Neural progenitor cell (in vitro differentiated cells): ENCODE results near the gene SLC1A1. TPM values are rescaled to one million over a fixed set of nuclear protein-coding genes. Genes with fewer than 3 reads are reported as not detected.

Source experiments
- DNase-seq: peaks from one replicate; pipeline ENCODE4 v3.0.0-alpha.2; 2016; ENCODE audit warnings: low spot score
- H2AFZ ChIP-seq: fragments of 200-600 bp; sonication (generic); replicated peaks from 2 replicates; pipeline ENCODE4 v1.6.1; 2016; ENCODE audit warnings: antibody characterized with exemption
- H3F3A ChIP-seq: fragments of 200-600 bp; sonication (generic); 2 replicates; pipeline ENCODE4 v1.6.1; 2016; ENCODE audit warnings: antibody characterized with exemption, low read depth
- H3K27ac ChIP-seq: fragments of 200-600 bp; sonication (generic); 2 replicates; pipeline ENCODE4 v1.5.1; 2016; ENCODE audit warnings: mild to moderate bottlenecking
- H3K27me3 ChIP-seq: fragments of 200-600 bp; sonication (generic); 2 replicates; pipeline ENCODE4 v1.6.1; 2016; ENCODE audit warnings: mild to moderate bottlenecking, moderate library complexity
- H3K36me3 ChIP-seq: fragments of 200-600 bp; sonication (generic); 2 replicates; pipeline ENCODE4 v1.5.1; 2016
- H3K4me1 ChIP-seq: fragments of 200-600 bp; sonication (generic); 2 replicates; pipeline ENCODE4 v1.6.1; 2016; ENCODE audit warnings: mixed run types
- H3K4me2 ChIP-seq: fragments of 200-600 bp; sonication (generic); 2 replicates; pipeline ENCODE4 v1.6.1; 2016
- H3K4me3 ChIP-seq: fragments of 200-600 bp; sonication (generic); 2 replicates; pipeline ENCODE4 v1.5.1; 2016
- H3K79me2 ChIP-seq: fragments of 200-600 bp; sonication (generic); 2 replicates; pipeline ENCODE4 v1.6.1; 2016; ENCODE audit warnings: low read depth
- H3K9ac ChIP-seq: fragments of 200-600 bp; sonication (generic); 2 replicates; pipeline ENCODE4 v1.6.1; 2016
- H3K9me3 ChIP-seq: fragments of 200-600 bp; sonication (generic); 2 replicates; pipeline ENCODE4 v1.5.1; 2016; ENCODE audit warnings: low read depth
- H4K20me1 ChIP-seq: fragments of 200-600 bp; sonication (generic); 2 replicates; pipeline ENCODE4 v1.6.1; 2016; ENCODE audit warnings: low read depth
- H3K27ac Mint-ChIP-seq: 3 replicates; pipeline ENCODE4 v1.8.0; 2021; ENCODE audit warnings: mixed read lengths
- H3K27me3 Mint-ChIP-seq: 2 replicates; pipeline ENCODE4 v1.8.0; 2022; ENCODE audit warnings: low read depth, mild to moderate bottlenecking, inconsistent platforms, moderate library complexity, mixed read lengths; ENCODE audit not compliant: insufficient read depth
- H3K36me3 Mint-ChIP-seq: 3 replicates; pipeline ENCODE4 v1.8.0; 2021; ENCODE audit warnings: mixed read lengths
- H3K4me1 Mint-ChIP-seq: 3 replicates; pipeline ENCODE4 v1.8.0; 2021; ENCODE audit warnings: mixed read lengths
- H3K4me3 Mint-ChIP-seq: 3 replicates; pipeline ENCODE4 v1.8.0; 2021; ENCODE audit warnings: mild to moderate bottlenecking, moderate library complexity, mixed read lengths
- H3K9me3 Mint-ChIP-seq: 3 replicates; pipeline ENCODE4 v1.8.0; 2020; ENCODE audit warnings: mixed read lengths
- CTCF ChIP-seq: fragments of 200-600 bp; sonication (generic); IDR thresholded peaks from 2 replicates; pipeline ENCODE4 v1.5.1; 2017; ENCODE audit warnings: antibody characterized with exemption, mild to moderate bottlenecking
- EZH2 ChIP-seq: fragments of 200-600 bp; sonication (generic); IDR thresholded peaks from 2 replicates; pipeline ENCODE4 v1.6.1; 2017; ENCODE audit warnings: antibody characterized with exemption, mild to moderate bottlenecking, moderate library complexity
- EZH2phosphoT487 ChIP-seq: fragments of 200-600 bp; sonication (generic); IDR thresholded peaks from 2 replicates; pipeline ENCODE4 v1.6.1; 2017; ENCODE audit warnings: antibody characterized with exemption
- total RNA-seq: library from RNA; depleted of rRNA; stranded (reverse); fragments of >200 nt; gene quantifications from 2 replicates; pipeline ENCODE4 v1.2.3, GENCODE V29; 2015; ENCODE audit warnings: low replicate concordance

The SLC1A1 gene
- total RNA-seq, 1 donor from 2014 or later: 16.2 TPM

DNA sequence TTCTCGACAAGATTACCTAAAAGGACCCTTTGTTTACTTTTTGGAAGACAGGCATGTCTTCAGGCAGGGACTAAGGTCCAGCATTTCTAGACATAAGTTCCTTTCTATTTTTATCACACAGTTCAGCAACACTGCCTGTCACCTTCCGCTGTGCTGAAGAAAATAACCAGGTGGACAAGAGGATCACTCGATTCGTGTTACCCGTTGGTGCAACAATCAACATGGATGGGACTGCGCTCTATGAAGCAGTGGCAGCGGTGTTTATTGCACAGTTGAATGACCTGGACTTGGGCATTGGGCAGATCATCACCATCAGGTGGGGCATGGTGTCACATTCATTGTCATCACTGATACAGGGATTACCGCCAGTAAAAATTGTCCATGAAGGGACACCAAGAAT lies 86.2 kb downstream of the SLC1A1 start:
- Histone ChIP-seq H3K36me3 (no peaks in the 10 kb centered on the region), H3F3A (no peaks in the 10 kb centered on the region), H3K9ac (no peak overlapping the region), H3K9me3 (no peaks in the 10 kb centered on the region), H3K79me2 (no peaks in the 10 kb centered on the region), H3K4me2 (no peak overlapping the region), H3K27me3 (no peaks in the 10 kb centered on the region), H3K27ac (no peak overlapping the region), H3K4me1 (no peaks in the 10 kb centered on the region), H3K4me3 (no peak overlapping the region), H4K20me1 (no peaks in the 10 kb centered on the region), H2AFZ (no peak overlapping the region)
- H3K36me3 Mint-ChIP-seq: no peaks in the 10 kb centered on the region
- H3K9me3 Mint-ChIP-seq: no peaks in the 10 kb centered on the region
- no peak for DNase-seq
- H3K27ac Mint-ChIP-seq: no peak overlapping the region
- TF ChIP-seq EZH2: no peak
- H3K4me3 Mint-ChIP-seq: no peak overlapping the region
- H3K4me1 Mint-ChIP-seq: peaks cover 11% of the 10 kb centered on the region
- peaks cover 2% of the 10 kb centered on the region for H3K27me3 Mint-ChIP-seq

GRCh38 chr9:4579001-4579400 lies 88.7 kb downstream of the SLC1A1 start:
- TF ChIP-seq CTCF: no peak
- TF ChIP-seq EZH2phosphoT487: no peak
- TF ChIP-seq EZH2: no peak
- H3K27me3 ChIP-seq: no peaks in the 10 kb centered on the region
- no peak overlapping the region for H3K4me3 ChIP-seq
- H2AFZ ChIP-seq: no peak overlapping the region
- H3K9me3 ChIP-seq: no peaks in the 10 kb centered on the region
- no peak for DNase-seq
- no peaks in the 10 kb centered on the region for H3F3A ChIP-seq
- no peak overlapping the region for H3K4me3 Mint-ChIP-seq
- H3K36me3 Mint-ChIP-seq: no peaks in the 10 kb centered on the region
- H3K79me2 ChIP-seq: no peaks in the 10 kb centered on the region
- H3K4me1 ChIP-seq: no peaks in the 10 kb centered on the region
- H3K27ac Mint-ChIP-seq: no peak overlapping the region
- no peaks in the 10 kb centered on the region for H3K36me3 ChIP-seq
- H4K20me1 ChIP-seq: no peaks in the 10 kb centered on the region
- H3K27me3 Mint-ChIP-seq: peaks cover 6% of the 10 kb centered on the region
- no peak overlapping the region for H3K9ac ChIP-seq
- H3K4me2 ChIP-seq: no peak overlapping the region
- no peak overlapping the region for H3K27ac ChIP-seq
- no peaks in the 10 kb centered on the region for H3K9me3 Mint-ChIP-seq
- peaks cover 8% of the 10 kb centered on the region for H3K4me1 Mint-ChIP-seq

DNA sequence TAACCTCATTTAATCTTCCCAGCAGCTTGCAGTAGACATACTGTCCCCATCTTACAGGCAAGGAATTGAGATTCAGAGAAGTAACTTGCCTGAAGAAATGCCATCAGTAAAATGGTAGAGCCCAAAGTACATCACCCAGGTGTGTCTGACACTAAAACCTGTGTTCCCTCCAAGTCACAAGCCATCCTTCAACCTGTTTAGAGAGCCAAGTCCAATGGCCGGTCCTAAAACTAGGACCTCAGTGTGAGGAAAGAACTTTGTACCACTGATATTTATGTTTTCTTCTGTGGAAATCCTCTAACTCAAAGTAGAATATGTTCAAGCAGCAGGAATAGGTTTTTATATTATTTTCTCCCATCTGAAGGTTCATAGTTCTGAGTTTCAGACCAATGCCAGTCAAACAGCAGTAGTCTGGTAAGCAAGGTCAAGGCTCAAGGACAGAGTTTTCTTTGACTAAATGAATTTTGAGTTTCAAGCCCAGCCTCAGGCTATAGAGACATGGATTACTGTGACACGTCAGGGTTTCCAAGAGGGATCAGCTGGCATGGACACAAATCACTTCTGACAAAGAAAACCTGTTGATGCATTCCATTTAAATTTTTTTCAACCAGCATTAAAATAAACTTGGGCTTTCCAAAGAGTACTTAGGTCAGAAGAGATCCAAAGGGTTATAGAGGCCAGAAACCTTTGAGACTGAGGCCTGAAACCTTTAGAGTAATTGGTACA lies 90.9 kb downstream of the SLC1A1 start:
- H4K20me1 ChIP-seq: no peaks in the 10 kb centered on the region
- TF ChIP-seq EZH2phosphoT487 (no peak), EZH2 (no peak), CTCF (no peak)
- Mint-ChIP-seq H3K4me1 (peaks cover 5% of the 10 kb centered on the region), H3K27me3 (peaks cover 6% of the 10 kb centered on the region), H3K27ac (no peak overlapping the region), H3K9me3 (no peaks in the 10 kb centered on the region), H3K4me3 (no peak overlapping the region), H3K36me3 (no peaks in the 10 kb centered on the region)
- no peaks in the 10 kb centered on the region for H3K79me2 ChIP-seq
- no peaks in the 10 kb centered on the region for H3K36me3 ChIP-seq
- no peaks in the 10 kb centered on the region for H3K9me3 ChIP-seq
- no peaks in the 10 kb centered on the region for H3K27me3 ChIP-seq
- H3K9ac ChIP-seq: no peak overlapping the region
- H3F3A ChIP-seq: no peaks in the 10 kb centered on the region
- H2AFZ ChIP-seq: no peak overlapping the region
- H3K4me1 ChIP-seq: no peaks in the 10 kb centered on the region
- no peak for DNase-seq
- H3K27ac ChIP-seq: no peak overlapping the region
- H3K4me2 ChIP-seq: no peak overlapping the region
- no peak overlapping the region for H3K4me3 ChIP-seq

- no peaks in the 10 kb centered on the region for H3F3A ChIP-seq
- H3K27me3 Mint-ChIP-seq: peaks cover 6% of the 10 kb centered on the region
- TF ChIP-seq EZH2phosphoT487: no peak
- no peak for TF ChIP-seq CTCF
- no peak for TF ChIP-seq EZH2
- H3K79me2 ChIP-seq: no peaks in the 10 kb centered on the region
- H3K9me3 ChIP-seq: no peaks in the 10 kb centered on the region
- no peak overlapping the region for H3K9ac ChIP-seq
- H3K4me1 ChIP-seq: no peaks in the 10 kb centered on the region
- no peak overlapping the region for H2AFZ ChIP-seq
- no peak overlapping the region for H3K4me2 ChIP-seq
- H3K27ac ChIP-seq: no peak overlapping the region
- H3K4me3 ChIP-seq: no peak overlapping the region
- no peaks in the 10 kb centered on the region for H3K36me3 Mint-ChIP-seq
- no peaks in the 10 kb centered on the region for H3K9me3 Mint-ChIP-seq
- H4K20me1 ChIP-seq: no peaks in the 10 kb centered on the region
- no peak overlapping the region for H3K27ac Mint-ChIP-seq
- no peaks in the 10 kb centered on the region for H3K36me3 ChIP-seq
- H3K4me3 Mint-ChIP-seq: no peak overlapping the region
- no peaks in the 10 kb centered on the region for H3K27me3 ChIP-seq
- DNase-seq: no peak
- peaks cover 5% of the 10 kb centered on the region for H3K4me1 Mint-ChIP-seq
These were observed 91.7 kb downstream of the SLC1A1 start for GRCh38 chr9:4581861-4582565.
